ENCODE measurements around the gene SAPCD2.

SAPCD2 gene

GRCh38 chr9:137082222-137082924 lies 12.0 kb upstream of the SAPCD2 start:
- in situ Hi-C loops (cut with HindIII; ENCODE audit: low sequenced_read_pairs): no loop called here

GRCh38 chr9:137080260-137081122 lies 10.1 kb upstream of the SAPCD2 start:
- in situ Hi-C loops (cut with HindIII; ENCODE audit: low sequenced_read_pairs): no loop called here

GRCh38 chr9:137079401-137079787 lies 9.0 kb upstream of the SAPCD2 start:
- in situ Hi-C loops (cut with HindIII; ENCODE audit: low sequenced_read_pairs): no loop called here

- in situ Hi-C loops (cut with HindIII; ENCODE audit: low sequenced_read_pairs): no loop called here
Measured at GRCh38 chr9:137078701-137079400, 8.5 kb upstream of the SAPCD2 start.

GRCh38 chr9:137077758-137078693 lies 7.7 kb upstream of the SAPCD2 start:
- in situ Hi-C loops (cut with HindIII; ENCODE audit: low sequenced_read_pairs): no loop called here

- in situ Hi-C loops (cut with HindIII; ENCODE audit: low sequenced_read_pairs): no loop called here
Measured at GRCh38 chr9:137077010-137077747, 6.8 kb upstream of the SAPCD2 start, which contains the start of gene UAP1L1. Gene UAP1L1 (plus strand): TSS chr9:137077517. CDS start chr9:137077533, 16 bp downstream.

GRCh38 chr9:137076636-137077009 lies 6.3 kb upstream of the SAPCD2 start:
- in situ Hi-C loops (cut with HindIII; ENCODE audit: low sequenced_read_pairs): no loop called here

GRCh38 chr9:137075275-137075775 lies 5.0 kb upstream of the SAPCD2 start:
- in situ Hi-C loops (cut with HindIII; ENCODE audit: low sequenced_read_pairs): no loop called here

- in situ Hi-C loops (cut with HindIII; ENCODE audit: low sequenced_read_pairs): no loop called here
Measured at GRCh38 chr9:137074657-137075274, 4.4 kb upstream of the SAPCD2 start.

GRCh38 chr9:137073992-137074399 lies 3.6 kb upstream of the SAPCD2 start:
- in situ Hi-C loops (cut with HindIII; ENCODE audit: low sequenced_read_pairs): no loop called here

GRCh38 chr9:137071282-137071681 lies 925 bp upstream of the SAPCD2 start:
- in situ Hi-C loops (cut with HindIII; ENCODE audit: low sequenced_read_pairs): no loop called here

- in situ Hi-C loops (cut with HindIII; ENCODE audit: low sequenced_read_pairs): no loop called here
Measured at GRCh38 chr9:137070906-137071275, 534 bp upstream of the SAPCD2 start.

- in situ Hi-C loops (cut with HindIII; ENCODE audit: low sequenced_read_pairs): no loop called here
Measured at GRCh38 chr9:137069508-137070091, 757 bp downstream of the SAPCD2 start.

- in situ Hi-C loops (cut with HindIII; ENCODE audit: low sequenced_read_pairs): no loop called here
Measured at GRCh38 chr9:137068539-137069507, 1.5 kb downstream of the SAPCD2 start.

- in situ Hi-C loops (cut with HindIII; ENCODE audit: low sequenced_read_pairs): no loop called here
Measured at GRCh38 chr9:137067860-137068538, 2.4 kb downstream of the SAPCD2 start.

GRCh38 chr9:137066096-137066861 lies 4.1 kb downstream of the SAPCD2 start:
- in situ Hi-C loops (cut with HindIII; ENCODE audit: low sequenced_read_pairs): no loop called here
